ENCODE data around the gene HMSD. TPM values are rescaled to one million over a fixed set of nuclear protein-coding genes. Genes with fewer than 3 reads are reported as not detected.
"Not testable (repeated sequence)": the region's sequence is repeated elsewhere in the genome, so short reads cannot be mapped to it uniquely, and the experiment has no call there.

HMSD gene
- total RNA-seq, 1 donor from 2014 or later, result 5.5 TPM

DNA sequence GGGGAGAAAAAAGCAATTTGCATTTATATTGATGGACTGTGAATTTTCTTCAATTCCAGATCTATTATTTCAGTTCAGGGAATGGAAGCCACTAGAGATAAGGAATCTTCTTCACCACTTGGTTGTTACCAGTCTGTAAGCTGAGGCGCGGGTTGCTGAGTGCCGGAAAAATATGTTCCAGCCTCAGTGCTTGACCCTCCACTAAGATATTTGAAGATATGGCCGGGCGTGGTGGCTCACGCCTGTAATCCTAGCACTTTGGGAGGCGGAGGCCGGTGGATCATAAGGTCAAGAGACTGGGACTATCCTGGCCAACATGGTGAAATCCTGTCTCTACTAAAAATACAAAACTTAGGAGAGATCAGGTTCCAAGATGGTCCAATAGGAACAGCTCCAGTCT is 9.1 kb upstream of the HMSD start:
- Mint-ChIP-seq H3K4me3 (ENCODE audit: low read depth) (no peak overlapping the region), H3K9me3 (ENCODE audit: low read depth) (no peaks in the 10 kb centered on the region), H3K27ac (no peak overlapping the region), H3K27me3 (peaks cover 37% of the 10 kb centered on the region), H3K36me3 (ENCODE audit: insufficient read depth) (no peaks in the 10 kb centered on the region), H3K4me1 (ENCODE audit: low read depth) (no peaks in the 10 kb centered on the region)
- no peak for DNase-seq (ENCODE audit: low spot score, unreplicated experiment)
- TF ChIP-seq, protein P1, sequence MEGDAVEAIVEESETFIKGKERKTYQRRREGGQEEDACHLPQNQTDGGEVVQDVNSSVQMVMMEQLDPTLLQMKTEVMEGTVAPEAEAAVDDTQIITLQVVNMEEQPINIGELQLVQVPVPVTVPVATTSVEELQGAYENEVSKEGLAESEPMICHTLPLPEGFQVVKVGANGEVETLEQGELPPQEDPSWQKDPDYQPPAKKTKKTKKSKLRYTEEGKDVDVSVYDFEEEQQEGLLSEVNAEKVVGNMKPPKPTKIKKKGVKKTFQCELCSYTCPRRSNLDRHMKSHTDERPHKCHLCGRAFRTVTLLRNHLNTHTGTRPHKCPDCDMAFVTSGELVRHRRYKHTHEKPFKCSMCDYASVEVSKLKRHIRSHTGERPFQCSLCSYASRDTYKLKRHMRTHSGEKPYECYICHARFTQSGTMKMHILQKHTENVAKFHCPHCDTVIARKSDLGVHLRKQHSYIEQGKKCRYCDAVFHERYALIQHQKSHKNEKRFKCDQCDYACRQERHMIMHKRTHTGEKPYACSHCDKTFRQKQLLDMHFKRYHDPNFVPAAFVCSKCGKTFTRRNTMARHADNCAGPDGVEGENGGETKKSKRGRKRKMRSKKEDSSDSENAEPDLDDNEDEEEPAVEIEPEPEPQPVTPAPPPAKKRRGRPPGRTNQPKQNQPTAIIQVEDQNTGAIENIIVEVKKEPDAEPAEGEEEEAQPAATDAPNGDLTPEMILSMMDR (IDR thresholded peaks at IDR 0.05; ENCODE audit: unreplicated experiment), result no peak

DNA sequence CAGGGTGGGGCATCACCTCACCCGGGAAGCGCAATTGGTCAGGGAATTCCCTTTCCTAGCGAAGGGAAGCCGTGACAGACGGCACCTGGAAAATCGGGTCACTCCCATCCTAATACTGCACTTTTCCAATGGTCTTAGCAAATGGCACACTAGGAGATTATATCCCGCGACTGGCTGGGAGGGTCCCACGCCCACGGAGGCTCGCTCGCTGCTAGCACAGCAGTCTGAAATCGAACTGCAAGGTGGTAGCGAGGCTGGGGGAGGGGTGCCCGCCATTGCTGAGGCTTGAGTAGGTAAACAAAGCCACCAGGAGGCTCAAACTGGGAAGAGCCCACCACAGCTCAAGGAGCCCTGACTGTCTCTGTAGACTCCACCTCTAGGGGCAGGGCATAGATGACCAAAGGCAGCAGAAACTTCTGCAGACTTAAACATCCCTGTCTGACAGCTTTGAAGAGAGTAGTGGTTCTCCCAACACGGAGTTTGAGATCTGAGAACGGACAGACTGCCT is 8.5 kb upstream of the HMSD start:
- H3K9me3 Mint-ChIP-seq (ENCODE audit: low read depth); H3K4me3 Mint-ChIP-seq (ENCODE audit: low read depth); H3K36me3 Mint-ChIP-seq (ENCODE audit: insufficient read depth); DNase-seq (ENCODE audit: low spot score, unreplicated experiment); H3K27ac Mint-ChIP-seq; H3K4me1 Mint-ChIP-seq (ENCODE audit: low read depth): not testable (repeated sequence)
- peaks cover 34% of the 10 kb centered on the region for H3K27me3 Mint-ChIP-seq

DNA sequence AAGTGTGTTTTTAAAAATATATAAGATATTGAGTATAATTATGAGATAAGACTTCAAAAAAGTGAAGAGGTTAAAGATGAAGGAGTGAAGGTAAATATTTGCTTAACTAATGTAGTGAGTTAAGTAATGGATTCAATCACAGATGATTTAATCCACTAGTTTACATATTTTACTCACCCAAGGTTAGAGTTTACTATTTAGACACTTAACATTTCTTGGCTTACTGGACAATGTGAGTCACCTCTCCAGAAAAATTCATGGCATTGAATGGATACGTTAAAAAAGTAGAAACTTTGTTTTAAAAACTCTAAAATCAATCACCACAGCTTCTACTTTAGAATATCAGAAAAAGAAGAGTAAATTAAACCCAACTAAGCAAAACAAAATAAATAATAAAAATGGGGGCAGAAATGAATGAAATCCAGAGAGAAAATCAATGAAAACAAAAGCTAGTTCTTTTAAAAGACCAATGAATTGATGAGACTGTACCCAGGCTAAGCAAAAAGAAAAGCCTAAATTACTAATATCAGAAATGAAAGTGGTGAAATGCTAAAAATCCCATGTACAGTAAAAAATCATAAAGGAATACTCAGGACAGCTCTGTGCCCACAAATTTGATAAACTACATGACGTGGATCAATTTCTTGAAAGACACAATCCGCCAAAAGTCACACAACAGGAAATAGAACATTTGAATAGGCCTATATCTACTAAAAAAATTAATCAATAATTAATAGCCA is 1.9 kb upstream of the HMSD start:
- Mint-ChIP-seq H3K27ac (no peak overlapping the region), H3K27me3 (peaks cover 44% of the 10 kb centered on the region), H3K4me3 (ENCODE audit: low read depth) (no peak overlapping the region), H3K4me1 (ENCODE audit: low read depth) (peaks cover 5% of the 10 kb centered on the region), H3K9me3 (ENCODE audit: low read depth) (peaks cover 5% of the 10 kb centered on the region), H3K36me3 (ENCODE audit: insufficient read depth) (no peaks in the 10 kb centered on the region)
- DNase-seq (ENCODE audit: low spot score, unreplicated experiment), result no peak
- TF ChIP-seq, protein P1 (IDR thresholded peaks at IDR 0.05; ENCODE audit: unreplicated experiment), result no peak

DNA sequence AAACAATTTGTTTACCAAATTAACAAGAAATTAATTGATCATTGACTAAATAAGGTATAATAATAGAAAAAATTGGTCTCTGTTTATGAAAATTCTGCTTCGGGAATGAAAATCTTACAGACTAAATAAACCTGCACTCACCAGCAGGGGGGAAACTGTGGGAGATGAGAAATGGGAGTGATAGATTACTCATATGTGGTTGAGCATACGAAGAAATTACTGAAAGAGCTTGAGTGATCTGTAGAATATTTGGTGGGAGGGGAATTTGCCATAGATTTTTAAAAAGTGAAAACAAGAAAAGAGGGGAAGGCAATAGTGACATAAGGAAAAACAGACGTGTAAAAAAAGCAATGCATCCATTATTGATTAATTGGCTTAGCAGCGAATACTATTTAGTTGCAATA is 2.2 kb downstream of the HMSD start:
- TF ChIP-seq, protein P1 (IDR thresholded peaks at IDR 0.05; ENCODE audit: unreplicated experiment), result no peak
- no peak overlapping the region for H3K27ac Mint-ChIP-seq
- peaks cover 11% of the 10 kb centered on the region for H3K4me1 Mint-ChIP-seq (ENCODE audit: low read depth)
- no peaks in the 10 kb centered on the region for H3K36me3 Mint-ChIP-seq (ENCODE audit: insufficient read depth)
- peaks cover 5% of the 10 kb centered on the region for H3K9me3 Mint-ChIP-seq (ENCODE audit: low read depth)
- H3K27me3 Mint-ChIP-seq, result peaks cover 22% of the 10 kb centered on the region
- DNase-seq (ENCODE audit: low spot score, unreplicated experiment), result no peak
- H3K4me3 Mint-ChIP-seq (ENCODE audit: low read depth), result no peak overlapping the region

DNA sequence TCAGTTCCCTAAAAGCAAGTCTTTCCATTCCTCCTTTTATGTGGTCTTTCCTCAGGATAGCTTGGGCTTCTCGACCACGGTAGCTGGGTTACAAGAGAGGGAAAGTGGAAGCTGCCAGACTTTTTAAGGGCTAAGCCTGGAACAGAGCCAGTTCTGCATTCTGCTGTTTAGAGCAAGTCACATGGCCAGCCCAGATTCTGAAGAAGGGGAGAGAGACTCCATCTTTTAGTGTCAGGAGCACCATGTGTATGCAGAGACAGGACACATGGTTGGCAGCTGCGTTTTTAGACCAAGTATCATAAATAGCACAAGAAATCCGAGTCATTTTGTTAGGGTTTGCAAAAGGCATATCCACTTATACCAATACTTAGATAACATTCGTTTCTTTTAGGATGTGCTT is 4.7 kb downstream of the HMSD start:
- Mint-ChIP-seq H3K36me3 (ENCODE audit: insufficient read depth) (no peaks in the 10 kb centered on the region), H3K9me3 (ENCODE audit: low read depth) (peaks cover 5% of the 10 kb centered on the region), H3K4me1 (ENCODE audit: low read depth) (peaks cover 11% of the 10 kb centered on the region), H3K4me3 (ENCODE audit: low read depth) (no peak overlapping the region), H3K27me3 (peaks cover 7% of the 10 kb centered on the region), H3K27ac (no peak overlapping the region)
- DNase-seq (ENCODE audit: low spot score, unreplicated experiment), result no peak
- TF ChIP-seq, protein P1 (IDR thresholded peaks at IDR 0.05; ENCODE audit: unreplicated experiment), result no peak

DNA sequence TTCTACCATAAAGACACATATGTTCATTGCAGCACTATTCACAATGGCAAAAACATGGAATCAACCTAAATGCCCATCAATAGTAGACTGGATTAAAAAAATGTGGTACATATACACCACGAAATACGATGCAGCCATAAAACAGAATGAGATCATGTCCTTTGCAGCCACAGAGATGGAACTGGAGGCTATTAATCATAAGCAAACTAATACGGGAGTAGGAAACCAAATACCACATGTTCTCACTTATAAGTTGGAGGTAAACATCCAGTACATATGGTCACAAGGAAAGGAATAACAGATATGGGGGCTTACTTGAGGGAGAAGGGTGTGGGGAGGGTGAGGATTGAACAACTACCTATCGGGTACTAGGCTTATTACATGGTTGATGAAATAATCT is 7.7 kb downstream of the HMSD start:
- H3K9me3 Mint-ChIP-seq (ENCODE audit: low read depth), result no peaks in the 10 kb centered on the region
- no peak overlapping the region for H3K27ac Mint-ChIP-seq
- DNase-seq (ENCODE audit: low spot score, unreplicated experiment), result no peak
- TF ChIP-seq, protein P1 (IDR thresholded peaks at IDR 0.05; ENCODE audit: unreplicated experiment), result no peak
- H3K4me3 Mint-ChIP-seq (ENCODE audit: low read depth), result no peak overlapping the region
- H3K36me3 Mint-ChIP-seq (ENCODE audit: insufficient read depth), result no peaks in the 10 kb centered on the region
- H3K27me3 Mint-ChIP-seq, result peaks cover 5% of the 10 kb centered on the region
- H3K4me1 Mint-ChIP-seq (ENCODE audit: low read depth), result peaks cover 6% of the 10 kb centered on the region

All from progenitor cell of endocrine pancreas (in vitro differentiated cells).